A549 (cell line): ENCODE measurements around the gene ZNF407.

Experiments used
- CTCF ChIP-seq: fragments of >200 bp; sonication (Bioruptor Twin); formaldehyde crosslinking; IDR thresholded peaks from 3 replicates; pipeline ENCODE4 v1.5.1; 2016
- EP300 ChIP-seq, 2 experiments: fragments of >200 bp; sonication (Bioruptor Twin); formaldehyde crosslinking; IDR thresholded peaks; 2 replicates in 1 of 2; 3 replicates in 1 of 2; pipeline ENCODE4 v1.6.1; 2016 to 2017
- HDAC2 ChIP-seq: fragments of 200-600 bp; sonication (generic); IDR thresholded peaks from 2 replicates; pipeline ENCODE4 v1.6.1; 2016
- JUN ChIP-seq, 2 experiments: fragments of >200 bp; sonication (Bioruptor Twin); formaldehyde crosslinking; IDR thresholded peaks; 2 replicates in 1 of 2; 3 replicates in 1 of 2; pipeline ENCODE4 v1.6.1; 2016 to 2017
- KDM1A ChIP-seq: fragments of 200-600 bp; sonication (generic); IDR thresholded peaks from 2 replicates; pipeline ENCODE4 v1.6.1; 2016; ENCODE audit warnings: low read depth, mild to moderate bottlenecking
- MAZ ChIP-seq: fragments of 150-350 bp; IDR thresholded peaks from 2 replicates; pipeline ENCODE4 v1.6.1; 2014; ENCODE audit warnings: antibody characterized with exemption, low read depth, low read length, borderline replicate concordance
- NR3C1 ChIP-seq: fragments of >200 bp; sonication (Bioruptor Twin); formaldehyde crosslinking; IDR thresholded peaks from 3 replicates; pipeline ENCODE4 v1.6.1; 2017
- POLR2A ChIP-seq: IDR thresholded peaks from 2 replicates; pipeline ENCODE4 v1.6.1; 2012; ENCODE audit warnings: mild to moderate bottlenecking, low read length
- USF2 ChIP-seq: fragments of 450-650 bp; IDR thresholded peaks from 2 replicates; pipeline ENCODE4 v1.6.1; 2014; ENCODE audit warnings: antibody characterized with exemption

- TF ChIP-seq HDAC2 (no peak), USF2 (no peak), KDM1A (no peak), CTCF (no peak), JUN (IDR thresholded peaks at IDR 0.05) (no peak), POLR2A (no peak), MAZ (no peak), NR3C1 (no peak), EP300 (IDR thresholded peaks at IDR 0.05) (no peak)
These were observed 391.5 kb downstream of the ZNF407 start for GRCh38 chr18:74989134-74989533.
